Measurements from ENCODE around the gene ARHGAP10.

GRCh38 chr4:147778942-147779341, 47.1 kb downstream of the ARHGAP10 start:
- TF ChIP-seq POLR2AphosphoS5 (IDR thresholded peaks at IDR 0.05) = no peak
- TF ChIP-seq CTCF (IDR thresholded peaks at IDR 0.05) = no peak
- TF ChIP-seq POLR2A (IDR thresholded peaks at IDR 0.05; ENCODE audit: low read depth) = no peak

Data from esophagus muscularis mucosa (tissue), 3 donors.